PC-3 (cell line): ENCODE measurements around the gene TMEM187.

Source experiments
- CTCF ChIP-seq: fragments of 300-600 bp; sonication (generic); conservative IDR thresholded peaks from 2 replicates; pipeline ENCODE4 v1.5.1; 2017; ENCODE audit warnings: antibody characterized with exemption, low read depth, mild to moderate bottlenecking, low read length
- EZH2 ChIP-seq: fragments of 300-600 bp; sonication (generic); IDR thresholded peaks from one replicate; pipeline ENCODE4 v1.6.1; 2017; ENCODE audit warnings: antibody characterized with exemption, mild to moderate bottlenecking, low read length; ENCODE audit not compliant: unreplicated experiment
- EZH2phosphoT487 ChIP-seq: fragments of 300-600 bp; sonication (generic); IDR thresholded peaks from 2 replicates; pipeline ENCODE4 v1.6.1; 2018; ENCODE audit warnings: mild to moderate bottlenecking, antibody characterized with exemption, low read length, borderline replicate concordance

GRCh38 chrX:154023276-154024000 lies 50.9 kb downstream of the TMEM187 start:
- TF ChIP-seq CTCF (no peak), EZH2phosphoT487 (no peak), EZH2 (no peak)
